HEK293T (cell line): ENCODE data around the gene SLC66A1.
"Not testable (repeated sequence)": the region's sequence is repeated elsewhere in the genome, so short reads cannot be mapped to it uniquely, and the experiment has no call there.

ENCODE experiments used
- CTCF ChIA-PET: fragments of 350-600 bp; formaldehyde crosslinking; extraction: SDS; loops from one replicate; lab custom pipeline; 2021; ENCODE audit warnings: antibody characterized with exemption, inconsistent platforms; lab: Yijun Ruan, JAX
- POLR2A ChIA-PET: fragments of 350-600 bp; formaldehyde crosslinking; extraction: SDS; loops from one replicate; lab custom pipeline; 2020; ENCODE audit warnings: antibody characterized with exemption, inconsistent platforms; lab: Yijun Ruan, JAX
- DNase-seq: peaks from one replicate; pipeline ENCODE4 v3.0.0; 2012; ENCODE audit warnings: mixed read lengths; ENCODE audit errors: extremely low spot score
- ARNT ChIP-seq: fragments of 450-650 bp; IDR thresholded peaks from 2 replicates; pipeline ENCODE4 v1.6.1; 2017; ENCODE audit warnings: mild to moderate bottlenecking
- BHLHE40 ChIP-seq: fragments of 450-650 bp; IDR thresholded peaks from 2 replicates; pipeline ENCODE4 v1.6.1; 2016; ENCODE audit warnings: mild to moderate bottlenecking, moderate library complexity, borderline replicate concordance
- CTBP1 ChIP-seq: fragments of 450-650 bp; IDR thresholded peaks from 2 replicates; pipeline ENCODE4 v1.6.1; 2016; ENCODE audit warnings: borderline replicate concordance
- ELF4 ChIP-seq: fragments of 450-650 bp; IDR thresholded peaks from 2 replicates; pipeline ENCODE4 v1.6.1; 2017; ENCODE audit warnings: antibody characterized with exemption
- FOXA1 ChIP-seq: fragments of 450-650 bp; IDR thresholded peaks from 2 replicates; pipeline ENCODE4 v1.6.1; 2016; ENCODE audit warnings: mild to moderate bottlenecking
- FOXK2 ChIP-seq: fragments of 450-650 bp; IDR thresholded peaks from 2 replicates; pipeline ENCODE4 v1.6.1; 2016; ENCODE audit warnings: mild to moderate bottlenecking
- FOXM1 ChIP-seq: fragments of 450-650 bp; IDR thresholded peaks from 2 replicates; pipeline ENCODE4 v1.6.1; 2017; ENCODE audit warnings: mild to moderate bottlenecking, borderline replicate concordance
- HDGF ChIP-seq: fragments of 450-650 bp; IDR thresholded peaks from 2 replicates; pipeline ENCODE4 v1.6.1; 2017; ENCODE audit warnings: antibody characterized with exemption, borderline replicate concordance
- L3MBTL2 ChIP-seq: fragments of 450-650 bp; conservative IDR thresholded peaks from 2 replicates; pipeline ENCODE4 v1.6.1; 2016; ENCODE audit warnings: mild to moderate bottlenecking
- NFRKB ChIP-seq: fragments of 450-650 bp; IDR thresholded peaks from 2 replicates; pipeline ENCODE4 v1.6.1; 2016; ENCODE audit warnings: mild to moderate bottlenecking, moderate library complexity
- SP1 ChIP-seq: fragments of 450-650 bp; IDR thresholded peaks from 2 replicates; pipeline ENCODE4 v1.6.1; 2017
- SUZ12 ChIP-seq: fragments of 450-650 bp; IDR thresholded peaks from 2 replicates; pipeline ENCODE4 v1.6.1; 2016; ENCODE audit warnings: mild to moderate bottlenecking
- TARDBP ChIP-seq: fragments of 450-650 bp; IDR thresholded peaks from 2 replicates; pipeline ENCODE4 v1.6.1; 2016
- ZNF384 ChIP-seq: fragments of 450-650 bp; IDR thresholded peaks from 2 replicates; pipeline ENCODE4 v1.6.1; 2016
- TF ChIP-seq, protein P1 (sequence below): fragments of 450-650 bp; IDR thresholded peaks from 2 replicates; pipeline ENCODE4 v1.6.1; 2016

The SLC66A1 gene

DNA sequence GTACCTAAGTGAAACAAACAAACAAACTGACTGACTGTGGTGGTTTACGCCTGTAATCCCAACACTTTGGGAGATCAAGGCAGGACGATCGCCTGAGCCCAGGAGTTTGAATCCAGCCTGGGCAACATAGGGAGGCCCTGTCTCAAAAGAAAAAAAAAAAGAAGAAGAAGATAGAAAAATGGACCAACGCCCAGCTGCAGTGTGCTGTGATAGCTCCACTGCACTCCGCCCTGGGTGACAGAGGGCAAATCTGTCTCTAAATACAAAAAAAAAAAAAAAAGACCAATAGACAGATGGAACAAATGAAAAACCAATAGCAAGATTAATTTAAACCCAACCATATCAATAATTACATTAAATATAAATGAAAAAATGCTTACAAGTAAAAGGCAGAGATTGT is 37.5 kb upstream of the SLC66A1 start:
- POLR2A ChIA-PET = no interaction called here

DNA sequence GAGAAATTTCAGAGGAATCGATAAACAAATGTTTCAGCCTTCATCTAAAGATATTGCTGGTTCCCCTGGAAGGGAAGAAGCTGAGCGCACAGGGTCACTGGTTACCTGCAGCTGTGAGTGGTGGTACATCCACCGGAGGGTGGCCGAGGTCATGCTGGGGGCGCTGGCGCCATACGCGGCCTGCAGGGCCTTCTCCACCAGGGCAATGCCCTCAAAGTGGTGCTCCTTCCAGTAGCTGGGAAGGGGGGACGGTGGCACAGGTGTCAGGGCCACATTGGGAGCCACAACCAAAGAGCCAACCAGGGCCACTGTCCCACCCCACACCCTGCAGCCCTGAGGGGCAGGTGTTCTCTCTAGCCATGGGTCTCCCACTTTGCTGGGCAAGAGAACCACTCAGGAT is 28.2 kb upstream of the SLC66A1 start:
- TF ChIP-seq ZNF384 (no peak), BHLHE40 (no peak), L3MBTL2 (no peak), FOXA1 (no peak), ELF4 (no peak), SP1 (no peak), FOXM1 (no peak), TARDBP (no peak), ARNT (no peak), HDGF (no peak), FOXK2 (no peak)
- TF ChIP-seq, protein P1, sequence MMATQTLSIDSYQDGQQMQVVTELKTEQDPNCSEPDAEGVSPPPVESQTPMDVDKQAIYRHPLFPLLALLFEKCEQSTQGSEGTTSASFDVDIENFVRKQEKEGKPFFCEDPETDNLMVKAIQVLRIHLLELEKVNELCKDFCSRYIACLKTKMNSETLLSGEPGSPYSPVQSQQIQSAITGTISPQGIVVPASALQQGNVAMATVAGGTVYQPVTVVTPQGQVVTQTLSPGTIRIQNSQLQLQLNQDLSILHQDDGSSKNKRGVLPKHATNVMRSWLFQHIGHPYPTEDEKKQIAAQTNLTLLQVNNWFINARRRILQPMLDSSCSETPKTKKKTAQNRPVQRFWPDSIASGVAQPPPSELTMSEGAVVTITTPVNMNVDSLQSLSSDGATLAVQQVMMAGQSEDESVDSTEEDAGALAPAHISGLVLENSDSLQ = no peak
- POLR2A ChIA-PET = no interaction called here
- CTCF ChIA-PET = no interaction called here
- no peak for DNase-seq

More for the DNA sequence above, 37.5 kb upstream of the SLC66A1 start:
- no peak for DNase-seq
- CTCF ChIA-PET = no interaction called here
- TF ChIP-seq SUZ12 = no peak

DNA sequence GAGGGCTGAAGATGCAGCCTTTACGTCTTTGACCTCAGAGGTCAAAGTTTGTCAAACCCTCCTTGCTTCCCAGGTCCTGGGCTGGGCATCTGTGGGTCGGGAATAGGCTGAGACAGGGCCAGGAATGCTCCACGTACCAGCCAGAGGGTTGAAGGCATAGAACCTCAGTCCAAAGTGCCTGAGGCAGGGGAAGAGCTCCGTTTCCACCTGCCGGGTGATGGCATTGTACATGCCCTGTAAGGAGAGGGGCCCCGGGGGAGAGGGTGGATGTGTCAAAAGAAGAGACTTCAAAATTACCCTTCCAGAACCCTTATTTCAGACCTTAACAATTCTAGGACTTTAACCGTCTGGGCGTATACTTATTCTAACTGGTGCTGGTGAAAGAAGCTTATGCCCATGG is 27.2 kb upstream of the SLC66A1 start:
- no peak for TF ChIP-seq SP1
- no peak for TF ChIP-seq HDGF
- TF ChIP-seq SUZ12 = no peak
- TF ChIP-seq FOXA1 = no peak
- TF ChIP-seq BHLHE40 = no peak
- TF ChIP-seq L3MBTL2 = no peak
- TF ChIP-seq NFRKB = no peak
- no peak for TF ChIP-seq FOXM1
- ChIA-PET CTCF (no interaction called here), POLR2A (no interaction called here)
- no peak for DNase-seq

DNA sequence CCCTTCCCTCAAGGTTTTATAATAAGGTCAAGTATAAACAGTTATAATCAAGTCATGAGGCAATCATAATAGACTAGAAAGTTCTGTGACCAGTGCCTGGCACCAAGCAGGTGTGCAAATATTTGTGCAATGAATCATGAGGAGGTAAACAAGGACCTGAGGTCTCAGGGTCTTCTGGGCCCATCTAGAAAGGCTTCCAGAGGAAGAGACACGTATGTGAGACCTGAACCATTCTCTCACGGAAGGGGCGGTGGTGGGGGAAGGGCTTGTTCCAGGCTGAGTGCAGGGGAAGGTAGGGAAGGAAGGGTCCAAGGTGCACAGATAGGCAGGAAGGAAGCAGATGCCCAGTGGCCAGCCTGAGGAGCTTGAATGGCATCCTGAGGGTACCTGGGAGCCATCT is 26.8 kb upstream of the SLC66A1 start:
- DNase-seq, POLR2A ChIA-PET, CTCF ChIA-PET: not testable (repeated sequence)

DNA sequence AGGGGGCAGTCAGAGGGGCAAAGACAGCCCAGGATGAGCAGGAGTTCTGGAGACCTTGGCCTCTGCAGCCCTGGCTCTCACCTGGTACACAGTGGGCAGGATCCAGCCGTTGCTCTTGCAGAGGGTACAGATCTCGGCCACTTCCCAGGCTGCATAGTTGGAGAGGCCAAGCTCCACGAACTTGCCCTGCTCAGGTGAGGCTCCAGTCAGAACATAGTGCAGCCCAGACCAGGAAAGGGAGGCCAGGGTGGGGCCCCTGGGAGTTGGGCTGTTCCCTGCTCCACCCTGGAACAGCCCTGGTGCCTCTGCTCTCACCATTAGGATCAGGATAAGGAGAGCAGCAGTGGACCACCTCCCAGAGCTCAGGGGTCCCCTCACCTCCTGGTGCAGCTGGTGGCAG is 26.3 kb upstream of the SLC66A1 start:
- DNase-seq, CTCF ChIA-PET, POLR2A ChIA-PET: not testable (repeated sequence)

DNA sequence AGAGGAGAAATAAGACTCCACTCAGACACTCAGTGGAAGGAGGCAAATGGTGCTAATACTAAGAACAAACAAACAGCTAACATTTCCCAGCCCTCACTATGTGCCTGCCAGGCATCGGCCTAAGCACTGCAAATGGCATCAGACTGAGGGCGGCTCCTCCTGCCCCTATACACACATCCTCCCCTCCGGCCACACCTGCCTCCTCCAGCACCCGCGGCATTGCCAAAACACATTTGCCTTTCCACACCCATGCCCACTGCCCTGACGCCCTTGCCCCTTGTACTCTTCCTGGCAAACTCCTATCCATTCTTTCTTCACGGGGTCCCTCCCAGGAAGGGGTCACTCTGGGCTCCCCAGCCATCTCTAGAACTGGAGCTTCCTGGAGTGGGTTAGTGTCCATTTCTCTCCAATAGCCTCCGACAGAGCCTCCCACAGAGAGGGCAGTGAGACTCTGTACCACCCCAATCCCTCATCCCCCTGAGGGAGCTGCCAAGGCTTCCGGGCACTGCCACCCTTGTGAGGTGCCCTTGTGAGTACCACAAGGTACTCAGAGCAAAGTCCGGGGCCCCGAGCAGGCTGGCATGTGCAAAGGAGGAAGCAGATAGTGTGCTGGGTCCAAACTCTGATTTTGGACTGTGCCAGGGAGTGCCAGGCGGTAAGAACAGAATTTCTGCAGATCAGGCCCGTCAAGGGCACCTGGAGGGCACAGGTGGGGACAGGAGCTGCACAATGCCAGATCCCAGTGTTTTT is 24.5 kb upstream of the SLC66A1 start:
- no peak for DNase-seq
- ChIA-PET POLR2A (no interaction called here), CTCF (no interaction called here)
- TF ChIP-seq ZNF384 (no peak), ELF4 (no peak), SP1 (no peak), NFRKB (no peak), BHLHE40 (no peak)

GRCh38 chr1:19288324-19289241 is 23.5 kb upstream of the SLC66A1 start, which contains the start of gene AKR7A3:
Gene AKR7A3 (minus strand): TSS chr1:19288770. CDS start chr1:19288709, 61 bp downstream.
- CTCF ChIA-PET, POLR2A ChIA-PET, DNase-seq: not testable (repeated sequence)

GRCh38 chr1:19289244-19289643 is 22.9 kb upstream of the SLC66A1 start:
- DNase-seq = no peak
- TF ChIP-seq SP1 (no peak), TARDBP (no peak), ARNT (no peak), CTBP1 (no peak), ZNF384 (no peak), ELF4 (no peak), BHLHE40 (no peak), FOXM1 (no peak)
- TF ChIP-seq, protein P1 = no peak
- POLR2A ChIA-PET = no interaction called here
- CTCF ChIA-PET = no interaction called here
